HepG2 (cell line): ENCODE measurements around the gene RPL32. TPM values are rescaled to one million over a fixed set of nuclear protein-coding genes. Genes with fewer than 3 reads are reported as not detected.
"Not testable (repeated sequence)": the region's sequence is repeated elsewhere in the genome, so short reads cannot be mapped to it uniquely, and the experiment has no call there.

Source experiments
- ATAC-seq: fragments of 200-7000 bp; cut with Tn5 transposase; 3 replicates; pipeline ENCODE4 v1.9.1; 2020; ENCODE audit warnings: mild to moderate bottlenecking, moderate library complexity
- BruUV-seq: library from RNA; stranded (reverse); fragments of 400-500 nt; replicated peaks from 2 replicates; lab custom pipeline; 2021; lab: Mats Ljungman, UMichigan
- CTCF ChIA-PET: fragments of 300-600 bp; formaldehyde crosslinking; extraction: SDS; loops from one replicate; lab custom pipeline; 2021; ENCODE audit warnings: low total read pairs, inconsistent platforms, low intra/inter-chr PET ratio; lab: Yijun Ruan, JAX
- POLR2A ChIA-PET: fragments of 350-600 bp; sonication (Branson Sonifier 250); formaldehyde crosslinking; loops from one replicate; lab custom pipeline; 2020; ENCODE audit warnings: antibody characterized with exemption, inconsistent platforms; lab: Yijun Ruan, JAX
- DNase-seq: peaks from one replicate; pipeline ENCODE4 v3.0.0-alpha.2; 2015; ENCODE audit warnings: low spot score
- FAIRE-seq: peaks from 3 replicates; lab custom pipeline; 2011; peaks lifted over from hg19 to GRCh38; lab: Jason Lieb, UNC
- H2AFZ ChIP-seq: one replicate; pipeline ENCODE4 v1.6.1; 2011; ENCODE audit warnings: low read length, inconsistent platforms
- H3K27ac ChIP-seq: fragments of 300-600 bp; 3 replicates; pipeline ENCODE4 v1.8.0; 2011; ENCODE audit warnings: mixed run types, mild to moderate bottlenecking, mixed read lengths, low read length, inconsistent platforms; ENCODE audit not compliant: insufficient read depth; ENCODE audit errors: extremely low read length
- H3K27me3 ChIP-seq, 2 experiments: fragments of 200-600 bp in 1 of 2; 2 replicates in 1 of 2; 3 replicates in 1 of 2; pipeline versions ENCODE4 v1.6.0 to v1.8.0; 2011; ENCODE audit warnings: low read length in 2 of 2, mild to moderate bottlenecking in 2 of 2, moderate library complexity in 2 of 2, inconsistent platforms in 1 of 2; ENCODE audit not compliant: insufficient read depth in 2 of 2, control insufficient read depth in 1 of 2
- H3K36me3 ChIP-seq, 2 experiments: fragments of 200-600 bp in 1 of 2; replicated peaks in 1 of 2; 2 replicates in 1 of 2; 3 replicates in 1 of 2; pipeline versions ENCODE4 v1.5.1 to v1.8.0; 2011; ENCODE audit warnings: low read length in 2 of 2, inconsistent platforms in 1 of 2; ENCODE audit not compliant: insufficient read depth in 2 of 2, control insufficient read depth in 1 of 2
- H3K4me1 ChIP-seq: 2 replicates; pipeline ENCODE4 v1.5.1; 2012; ENCODE audit warnings: low read length, inconsistent platforms; ENCODE audit not compliant: insufficient read depth
- H3K4me2 ChIP-seq: 2 replicates; pipeline ENCODE4 v1.6.0; 2011; ENCODE audit warnings: low read depth, low read length, inconsistent platforms
- H3K4me3 ChIP-seq, 3 experiments: fragments of 200-600 bp in 1 of 3; sonication (generic), shearing (Covaris generic) in 1 of 3; replicated peaks in 1 of 3; 2 replicates each; pipeline ENCODE4 v1.5.1; 2011 to 2016; ENCODE audit warnings: low read length in 3 of 3, inconsistent platforms in 2 of 3, low read depth in 2 of 3, mild to moderate bottlenecking in 2 of 3, control low read depth in 1 of 3, mixed read lengths in 1 of 3; ENCODE audit not compliant: insufficient read depth in 1 of 3
- H3K79me2 ChIP-seq: one replicate; pipeline ENCODE4 v1.6.1; 2011; ENCODE audit warnings: low read length, inconsistent platforms; ENCODE audit not compliant: insufficient read depth
- H3K9ac ChIP-seq: 2 replicates; pipeline ENCODE4 v1.6.0; 2011; ENCODE audit warnings: mild to moderate bottlenecking, low read depth, low read length, inconsistent platforms; ENCODE audit not compliant: insufficient read depth
- H3K9me3 ChIP-seq: 2 replicates; pipeline ENCODE4 v1.5.1; 2012; ENCODE audit warnings: mild to moderate bottlenecking, low read length
- H4K20me1 ChIP-seq: 2 replicates; pipeline ENCODE4 v1.6.0; 2011; ENCODE audit warnings: inconsistent platforms, mild to moderate bottlenecking, low read length, moderate library complexity; ENCODE audit not compliant: insufficient read depth
- FIP1L1 ChIP-seq: fragments of 200-400 bp; formaldehyde crosslinking; IDR thresholded peaks from 2 replicates; pipeline ENCODE4 v1.6.1; 2018; ENCODE audit warnings: low read depth, mild to moderate bottlenecking, low read length, moderate library complexity, borderline replicate concordance; ENCODE audit not compliant: insufficient read depth
- FOSL1 ChIP-seq: sonication (generic); formaldehyde crosslinking; IDR thresholded peaks from 2 replicates; pipeline ENCODE4 v1.9.0; 2021; ENCODE audit warnings: missing genetic modification reagents, borderline replicate concordance
- MIER2 ChIP-seq: IDR thresholded peaks from 2 replicates; pipeline ENCODE4 v1.6.1; 2016; ENCODE audit warnings: missing biosample characterization, missing genetic modification reagents
- POLR2AphosphoS5 ChIP-seq: IDR thresholded peaks from 2 replicates; pipeline ENCODE4 v1.6.1; 2012; ENCODE audit warnings: low read depth, low read length
- WGBS: methylation state at CpG from one replicate; pipeline ENCODE4 v1.1.6; 2017; ENCODE audit warnings: low lambda C conversion rate; 5-methylcytosine and 5-hydroxymethylcytosine counted together
- in situ Hi-C: cut with HindIII; loops from 2 replicates; pipeline ENCODE4 v1.10.0; 2017; ENCODE audit warnings: low pct_unique_long_range_greater_than_20kb; ENCODE audit not compliant: extremely low pct_ligation_motif_present
- intact Hi-C: fragments of 100-400 bp; cut with micrococcal nuclease; formaldehyde crosslinking; loops from one replicate; pipeline ENCODE4 v1.10.0; 2022; ENCODE audit not compliant: unreplicated experiment
- polyA plus RNA-seq, 8 experiments: library from polyadenylated mRNA; depleted of rRNA in 3 of 8; stranded (reverse) in 7 of 8; unstranded in 1 of 8; fragments of >200 nt; fragmentation: Illumina TruSeq in 4 of 8; extraction: Trizol in 4 of 8; gene quantifications; 2 replicates each; pipeline versions ENCODE4 v1.2.1 to v1.2.3, GENCODE V29; 2011 to 2016; ENCODE audit warnings: low read depth in 4 of 8, missing spikeins in 1 of 8, mixed read lengths in 1 of 8; ENCODE audit not compliant: insufficient read depth in 1 of 8
- total RNA-seq, 5 experiments: library from RNA; depleted of rRNA; stranded (reverse); fragments of >200 nt; fragmentation: Illumina TruSeq; extraction: Trizol; gene quantifications; 2 replicates each; pipeline ENCODE4 v1.2.3, GENCODE V29; 2016; ENCODE audit warnings: low read depth in 1 of 5
- TF ChIP-seq, protein P1 (sequence below), 2 experiments: IDR thresholded peaks; 2 replicates each; pipeline ENCODE4 v1.6.1; 2011 to 2012; ENCODE audit warnings: low read length in 2 of 2, borderline replicate concordance in 1 of 2, low read depth in 1 of 2, mild to moderate bottlenecking in 1 of 2, moderate library complexity in 1 of 2
- TF ChIP-seq, protein P2 (sequence below): sonication (generic); formaldehyde crosslinking; IDR thresholded peaks from 2 replicates; pipeline ENCODE4 v1.4.0; 2020; ENCODE audit warnings: missing genetic modification reagents, borderline replicate concordance

Gene RPL32
- total and polyA plus RNA-seq, 2 of the 13 experiments (the other 11 are each of a cell fraction or from before 2014, with no cell fraction given): 1,781 to 2,401 TPM

- 49% methylated on average over 2 of the region's 5 CpGs for WGBS
- in situ Hi-C loops (no loop called here), intact Hi-C loops (no loop called here)
- no TSS peak for BruUV-seq
- TF ChIP-seq POLR2AphosphoS5 (no peak), FIP1L1 (no peak), FOSL1 (CRISPR knock-in tag) (no peak), MIER2 (CRISPR knock-in tag) (0 out of 2 replicates have a peak, but pooled peaks have one; percentile 39)
- TF ChIP-seq, protein P1, sequence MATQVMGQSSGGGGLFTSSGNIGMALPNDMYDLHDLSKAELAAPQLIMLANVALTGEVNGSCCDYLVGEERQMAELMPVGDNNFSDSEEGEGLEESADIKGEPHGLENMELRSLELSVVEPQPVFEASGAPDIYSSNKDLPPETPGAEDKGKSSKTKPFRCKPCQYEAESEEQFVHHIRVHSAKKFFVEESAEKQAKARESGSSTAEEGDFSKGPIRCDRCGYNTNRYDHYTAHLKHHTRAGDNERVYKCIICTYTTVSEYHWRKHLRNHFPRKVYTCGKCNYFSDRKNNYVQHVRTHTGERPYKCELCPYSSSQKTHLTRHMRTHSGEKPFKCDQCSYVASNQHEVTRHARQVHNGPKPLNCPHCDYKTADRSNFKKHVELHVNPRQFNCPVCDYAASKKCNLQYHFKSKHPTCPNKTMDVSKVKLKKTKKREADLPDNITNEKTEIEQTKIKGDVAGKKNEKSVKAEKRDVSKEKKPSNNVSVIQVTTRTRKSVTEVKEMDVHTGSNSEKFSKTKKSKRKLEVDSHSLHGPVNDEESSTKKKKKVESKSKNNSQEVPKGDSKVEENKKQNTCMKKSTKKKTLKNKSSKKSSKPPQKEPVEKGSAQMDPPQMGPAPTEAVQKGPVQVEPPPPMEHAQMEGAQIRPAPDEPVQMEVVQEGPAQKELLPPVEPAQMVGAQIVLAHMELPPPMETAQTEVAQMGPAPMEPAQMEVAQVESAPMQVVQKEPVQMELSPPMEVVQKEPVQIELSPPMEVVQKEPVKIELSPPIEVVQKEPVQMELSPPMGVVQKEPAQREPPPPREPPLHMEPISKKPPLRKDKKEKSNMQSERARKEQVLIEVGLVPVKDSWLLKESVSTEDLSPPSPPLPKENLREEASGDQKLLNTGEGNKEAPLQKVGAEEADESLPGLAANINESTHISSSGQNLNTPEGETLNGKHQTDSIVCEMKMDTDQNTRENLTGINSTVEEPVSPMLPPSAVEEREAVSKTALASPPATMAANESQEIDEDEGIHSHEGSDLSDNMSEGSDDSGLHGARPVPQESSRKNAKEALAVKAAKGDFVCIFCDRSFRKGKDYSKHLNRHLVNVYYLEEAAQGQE (IDR thresholded peaks at IDR 0.05; ENCODE audit: borderline replicate concordance in 1 of 2, low read depth in 1 of 2, low read length in 2 of 2): peak in 1 of 2 experiments; percentile 75; a peak in 2 of 4 replicates
- TF ChIP-seq, protein P2, sequence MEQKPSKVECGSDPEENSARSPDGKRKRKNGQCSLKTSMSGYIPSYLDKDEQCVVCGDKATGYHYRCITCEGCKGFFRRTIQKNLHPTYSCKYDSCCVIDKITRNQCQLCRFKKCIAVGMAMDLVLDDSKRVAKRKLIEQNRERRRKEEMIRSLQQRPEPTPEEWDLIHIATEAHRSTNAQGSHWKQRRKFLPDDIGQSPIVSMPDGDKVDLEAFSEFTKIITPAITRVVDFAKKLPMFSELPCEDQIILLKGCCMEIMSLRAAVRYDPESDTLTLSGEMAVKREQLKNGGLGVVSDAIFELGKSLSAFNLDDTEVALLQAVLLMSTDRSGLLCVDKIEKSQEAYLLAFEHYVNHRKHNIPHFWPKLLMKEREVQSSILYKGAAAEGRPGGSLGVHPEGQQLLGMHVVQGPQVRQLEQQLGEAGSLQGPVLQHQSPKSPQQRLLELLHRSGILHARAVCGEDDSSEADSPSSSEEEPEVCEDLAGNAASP (CRISPR knock-in tag): no peak
- FAIRE-seq (no peak), DNase-seq (no peak), ATAC-seq (no peak)
- Histone ChIP-seq H3K4me2 (no peak overlapping the region), H3K4me3 (no peak overlapping the region), H3K27me3 (peaks cover 2 to 33% of the 10 kb centered on the region in 2 experiments; a peak in 4 of 5 replicates), H3K79me2 (no peaks in the 10 kb centered on the region), H3K9ac (no peak overlapping the region), H3K4me1 (peaks cover 1% of the 10 kb centered on the region; the same call in 1 of the 2 replicates), H2AFZ (no peak overlapping the region), H4K20me1 (no peaks in the 10 kb centered on the region), H3K27ac (no peak overlapping the region), H3K9me3 (no peaks in the 10 kb centered on the region), H3K36me3 (no peaks in the 10 kb centered on the region)
- CTCF ChIA-PET: no interaction called here
- POLR2A ChIA-PET: no interaction called here
Observed at GRCh38 chr3:12879191-12879815, 37.9 kb upstream of the RPL32 start.

- H3K4me1 ChIP-seq, H3K9ac ChIP-seq, ATAC-seq, POLR2A ChIA-PET, in situ Hi-C loops, H3K79me2 ChIP-seq, BruUV-seq, H4K20me1 ChIP-seq, H3K27ac ChIP-seq, DNase-seq, H3K9me3 ChIP-seq, H3K4me3 ChIP-seq, H3K4me2 ChIP-seq, H2AFZ ChIP-seq, intact Hi-C loops, H3K36me3 ChIP-seq, CTCF ChIA-PET, FAIRE-seq: not testable (repeated sequence)
- peaks cover 5 to 34% of the 10 kb centered on the region in 2 experiments; a peak in 4 of 5 replicates for H3K27me3 ChIP-seq
- WGBS: 5% methylated on average over 2 of the region's 2 CpGs
Observed at GRCh38 chr3:12878758-12879157, 37.4 kb upstream of the RPL32 start.
